GM20431 (cell line): ENCODE data around the gene MPRIP.
"Not testable (repeated sequence)": the region's sequence is repeated elsewhere in the genome, so short reads cannot be mapped to it uniquely, and the experiment has no call there.

Experiments used
- in situ Hi-C: fragments of 300-500 bp; cut with MseI, MboI; formaldehyde crosslinking; loops from one replicate; pipeline ENCODE4 v1.15.0; 2020; ENCODE audit warnings: low sequenced_read_pairs; ENCODE audit not compliant: unreplicated experiment

The MPRIP gene

DNA sequence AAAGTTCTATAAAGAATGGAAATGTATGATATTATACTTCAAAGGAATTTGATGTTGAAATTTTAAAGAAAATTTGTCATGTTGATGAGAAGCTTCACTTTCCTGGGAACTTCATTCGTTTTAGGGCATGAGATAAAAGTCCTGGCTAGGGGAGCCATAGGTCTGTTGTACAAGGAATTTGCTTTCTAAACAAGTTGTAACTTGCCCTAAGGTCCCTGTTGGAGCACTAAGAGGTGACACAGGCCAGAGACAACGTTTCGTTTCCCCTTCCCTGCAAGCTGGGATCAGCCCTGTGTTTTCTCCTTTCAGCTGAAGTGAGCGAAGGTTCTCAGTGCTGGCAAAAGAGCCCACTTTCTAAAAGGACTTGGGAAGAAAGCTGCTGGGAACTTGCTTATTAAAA is 147.3 kb downstream of the MPRIP start:
- in situ Hi-C loops: no loop called here

DNA sequence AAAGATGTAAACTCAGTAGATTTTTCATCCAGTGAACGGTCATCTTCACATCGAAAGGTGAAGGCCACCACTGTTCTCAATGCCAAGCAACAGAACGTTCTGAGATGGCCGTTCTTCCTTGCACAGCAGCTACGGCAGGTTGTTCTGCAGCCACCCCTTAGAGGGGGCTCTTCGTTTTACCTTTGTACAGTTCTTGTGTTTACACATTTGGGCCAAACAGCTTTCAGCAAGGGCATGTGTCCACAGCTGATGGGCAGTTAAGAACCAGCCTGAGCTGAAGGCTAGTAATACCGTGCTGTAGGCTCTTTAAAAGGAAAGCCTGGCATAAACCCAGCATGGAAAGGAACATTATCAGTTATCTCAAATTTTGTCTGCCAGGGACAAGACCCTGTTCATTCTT is 147.9 kb downstream of the MPRIP start:
- in situ Hi-C loops: no loop called here

DNA sequence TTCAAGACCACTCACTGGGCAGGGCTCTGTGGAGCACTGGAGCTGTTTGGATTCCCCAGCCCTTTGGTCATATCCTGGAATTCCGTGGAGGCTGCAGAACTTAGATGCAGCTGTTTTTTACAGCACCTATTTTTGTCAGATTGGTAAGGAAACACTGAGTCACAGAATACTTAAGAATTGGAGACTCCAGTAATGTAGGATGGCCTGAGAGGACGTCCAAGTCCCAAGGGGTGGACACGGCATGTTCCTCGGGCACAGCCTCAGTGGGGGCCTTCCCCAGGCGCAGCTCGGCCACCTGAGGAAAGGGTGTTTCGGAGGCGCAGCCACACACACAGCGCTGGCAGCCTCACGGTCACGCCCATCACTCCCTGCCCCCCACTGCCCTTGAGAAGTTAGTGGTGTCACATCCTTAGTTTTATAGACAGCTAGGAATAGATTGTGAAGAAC is 149.1 kb downstream of the MPRIP start:
- in situ Hi-C loops: no loop called here

DNA sequence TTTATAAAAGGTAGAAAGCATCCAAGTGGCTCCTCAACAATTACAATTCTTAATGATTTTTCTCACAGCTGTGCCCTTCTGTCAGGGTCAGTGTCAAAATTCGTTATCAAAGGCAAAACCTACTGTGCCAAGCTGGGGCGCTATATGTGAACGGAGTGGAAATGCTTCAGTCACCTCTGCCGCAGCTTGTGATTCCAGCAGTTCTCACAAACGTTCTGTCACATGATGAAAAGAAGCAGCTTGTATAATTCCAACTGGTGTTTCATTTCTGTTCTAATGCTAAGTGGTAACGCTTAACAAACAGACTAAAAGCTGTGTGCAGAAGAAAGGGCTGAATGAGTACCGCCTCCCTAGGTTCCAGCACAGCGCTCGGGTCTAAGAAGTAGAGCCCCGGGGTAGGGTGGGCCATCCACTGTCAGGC is 149.7 kb downstream of the MPRIP start:
- in situ Hi-C loops: no loop called here

GRCh38 chr17:17195466-17195865 is 153.2 kb downstream of the MPRIP start:
- in situ Hi-C loops: not testable (repeated sequence)

DNA sequence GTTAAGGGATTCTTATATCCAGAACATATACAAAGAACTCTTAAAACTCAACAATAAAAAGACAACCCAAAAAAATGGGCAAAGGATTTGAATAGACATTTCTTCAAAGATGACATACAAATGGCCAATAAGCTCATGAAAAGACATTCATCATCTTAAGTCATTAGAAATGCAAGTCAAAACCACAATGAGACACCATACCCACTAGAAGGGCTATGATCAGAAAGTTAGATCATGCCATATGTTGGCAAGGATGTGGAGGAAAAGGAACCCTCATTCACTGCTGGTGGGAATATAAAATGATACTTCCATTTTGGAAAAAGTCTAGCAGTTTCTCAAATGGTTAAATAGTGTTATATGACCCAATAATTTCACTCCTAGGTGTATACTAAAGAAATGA is 154.5 kb downstream of the MPRIP start:
- in situ Hi-C loops: no loop called here

DNA sequence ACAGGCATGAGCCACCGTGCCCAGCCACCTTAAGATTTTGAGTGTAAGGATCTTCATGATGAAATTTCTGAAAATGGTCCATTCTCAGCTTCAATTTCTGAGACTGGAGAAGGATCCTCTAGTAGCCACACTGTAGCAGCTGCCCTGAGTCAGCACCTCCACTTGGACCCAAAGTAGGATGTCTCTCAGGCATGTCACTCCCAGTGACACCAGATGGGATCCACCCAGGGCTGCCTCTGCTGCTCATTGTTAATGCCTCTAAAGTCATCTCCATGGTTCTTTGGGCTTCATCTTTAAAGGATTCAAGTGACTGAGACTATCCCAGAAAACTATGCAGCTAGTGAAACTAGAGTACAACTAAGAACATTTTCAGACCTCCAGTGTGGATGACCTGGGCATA is 156.0 kb downstream of the MPRIP start:
- in situ Hi-C loops: no loop called here

GRCh38 chr17:17200311-17200710 is 158.1 kb downstream of the MPRIP start:
- in situ Hi-C loops: no loop called here

DNA sequence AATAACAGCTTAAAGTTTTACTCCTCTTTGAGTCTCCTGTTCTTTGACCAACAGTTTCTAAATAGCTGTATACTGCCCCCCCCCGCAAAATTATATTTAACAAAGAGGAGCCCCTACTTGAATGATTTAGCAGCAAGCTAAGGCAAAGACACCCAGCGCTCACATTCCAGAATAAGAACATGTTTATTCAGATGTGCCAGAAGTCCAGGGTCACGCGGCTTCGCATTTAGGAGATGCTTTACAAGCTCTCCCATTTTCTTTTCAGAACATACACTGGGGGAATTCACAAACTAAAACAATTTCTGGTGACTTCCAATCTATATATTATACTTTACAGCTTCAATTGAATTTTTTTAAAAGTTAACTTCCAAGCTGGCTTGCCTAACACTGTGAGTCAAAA is 158.6 kb downstream of the MPRIP start:
- in situ Hi-C loops: no loop called here

DNA sequence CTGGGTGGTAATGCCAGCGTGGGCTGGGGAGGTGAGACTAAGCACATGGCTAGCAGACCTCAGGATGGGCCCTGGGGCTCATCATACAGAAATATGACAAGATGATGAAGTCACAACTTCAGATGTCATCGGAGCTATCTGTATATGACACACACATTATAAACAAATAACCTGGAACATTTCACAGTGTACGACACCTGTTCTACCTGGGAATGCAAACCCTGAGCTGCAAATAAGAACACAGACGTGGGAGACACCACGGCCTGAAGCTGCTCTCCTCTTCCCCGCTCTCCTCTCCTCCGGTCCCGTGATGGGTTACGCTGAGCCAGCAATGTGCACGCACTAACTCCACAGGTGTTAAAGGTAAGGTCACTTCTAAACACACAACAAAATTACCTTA is 159.0 kb downstream of the MPRIP start:
- in situ Hi-C loops: no loop called here

DNA sequence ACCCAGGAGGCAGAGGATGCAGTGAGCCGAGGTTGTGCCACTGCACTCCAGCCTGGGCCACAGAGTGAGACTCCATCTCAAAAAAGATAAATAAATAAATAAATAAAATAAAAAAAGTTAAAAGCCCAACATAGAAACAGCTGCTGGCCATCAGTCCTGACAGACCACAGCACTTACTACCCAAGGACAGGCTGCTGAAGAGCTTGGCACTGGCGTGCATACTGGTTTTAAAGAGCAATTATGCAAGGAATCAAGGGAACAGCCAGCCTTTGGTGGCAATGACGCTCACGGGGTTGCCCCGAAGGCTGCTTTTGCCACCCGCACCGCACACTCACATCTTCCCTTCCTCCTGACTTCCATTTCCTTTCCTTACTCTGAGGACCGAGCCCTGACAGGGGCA is 159.7 kb downstream of the MPRIP start:
- in situ Hi-C loops: no loop called here

DNA sequence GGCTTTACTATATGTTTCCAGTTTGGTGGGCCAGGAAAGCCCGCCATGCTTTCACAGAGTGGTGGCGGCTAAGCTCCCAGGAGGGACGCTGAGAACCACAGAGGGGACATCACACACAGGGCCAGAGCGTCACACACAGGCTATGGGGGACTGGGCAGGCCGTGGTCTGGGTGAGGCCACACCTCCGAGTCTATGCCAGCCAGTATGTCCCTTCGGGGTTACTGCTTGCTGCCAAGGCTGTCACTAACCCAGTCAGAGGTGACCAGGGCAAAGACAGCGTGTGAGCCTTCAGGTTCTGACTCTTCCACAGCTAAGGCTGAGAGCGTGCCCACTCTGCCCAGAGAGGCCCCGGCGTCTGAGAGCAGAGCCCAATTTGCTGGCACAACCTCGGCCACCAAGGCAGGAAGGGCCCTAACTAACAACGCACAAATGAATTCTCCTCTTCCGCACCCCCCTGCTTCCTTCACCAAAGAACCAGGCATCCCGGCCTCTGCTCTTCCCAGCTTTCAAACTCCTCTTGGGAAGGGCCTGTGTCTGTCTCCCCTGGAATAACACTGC is 161.0 kb downstream of the MPRIP start:
- in situ Hi-C loops: no loop called here

GRCh38 chr17:17204041-17204591 is 161.9 kb downstream of the MPRIP start:
- in situ Hi-C loops: no loop called here

DNA sequence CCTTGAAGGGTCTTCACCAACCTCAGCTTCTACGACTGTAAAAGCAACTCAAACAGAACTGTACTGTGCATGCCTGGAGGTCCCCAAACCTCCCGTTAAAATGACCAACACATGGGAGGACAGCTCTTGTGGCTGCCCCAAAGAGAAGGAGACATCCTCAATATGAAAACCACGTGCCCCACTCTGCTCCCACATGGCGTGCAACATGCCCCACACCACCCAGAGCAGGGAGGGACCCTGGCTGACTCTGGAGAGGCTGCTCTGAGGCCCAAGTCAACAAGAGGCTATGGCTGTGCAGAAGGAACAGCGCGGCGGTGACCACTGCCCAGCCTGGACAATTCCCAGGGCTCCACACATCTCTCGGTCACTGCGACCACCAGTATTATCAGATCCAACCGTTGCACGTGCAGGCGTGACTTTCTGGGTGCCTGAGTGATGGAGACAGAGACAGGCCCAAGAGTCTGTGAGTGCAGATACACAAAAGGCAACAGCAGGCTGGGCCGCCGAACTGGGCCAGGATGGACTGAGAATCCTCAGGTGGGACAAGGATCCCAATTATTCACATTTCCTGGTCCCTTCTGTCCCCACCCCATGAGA is 162.5 kb downstream of the MPRIP start:
- in situ Hi-C loops: no loop called here

DNA sequence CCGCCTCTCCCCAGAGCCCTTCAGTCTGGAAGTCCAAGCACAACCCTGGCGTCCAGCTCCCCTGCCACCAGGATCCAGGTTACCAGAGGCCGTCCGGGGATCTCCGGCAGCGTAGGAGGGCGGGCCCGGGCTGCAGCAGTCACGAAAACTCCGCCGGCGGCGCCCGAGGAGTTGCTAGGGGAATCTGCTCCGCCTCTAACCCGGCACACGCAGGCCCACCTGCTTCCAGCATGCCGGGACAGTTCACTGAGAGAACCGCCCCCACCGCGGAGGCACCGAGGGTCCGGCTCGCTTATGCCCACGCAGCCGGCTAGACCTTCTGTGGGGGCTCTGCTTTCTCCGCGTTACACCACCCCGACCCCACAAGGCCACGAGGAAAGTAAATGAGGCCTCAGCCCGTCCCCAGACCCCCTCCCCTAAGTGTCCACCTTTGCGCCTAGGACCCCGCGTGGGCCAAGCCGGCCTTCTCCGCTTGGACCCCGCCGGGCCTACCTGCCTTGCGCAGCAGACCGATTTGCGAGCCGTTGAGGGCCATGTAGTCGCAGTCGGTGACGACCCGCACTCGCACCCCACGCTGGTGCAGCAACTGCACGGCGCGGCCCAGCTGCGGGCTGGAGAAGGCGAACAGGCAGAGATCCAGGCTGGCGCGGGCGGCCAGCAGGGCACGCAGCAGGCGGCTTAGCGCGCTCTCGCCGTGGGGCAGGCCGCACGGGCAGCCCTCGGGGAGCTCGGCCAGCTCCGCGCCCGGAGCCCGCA is 163.3 kb downstream of the MPRIP start:
- in situ Hi-C loops: no loop called here

DNA sequence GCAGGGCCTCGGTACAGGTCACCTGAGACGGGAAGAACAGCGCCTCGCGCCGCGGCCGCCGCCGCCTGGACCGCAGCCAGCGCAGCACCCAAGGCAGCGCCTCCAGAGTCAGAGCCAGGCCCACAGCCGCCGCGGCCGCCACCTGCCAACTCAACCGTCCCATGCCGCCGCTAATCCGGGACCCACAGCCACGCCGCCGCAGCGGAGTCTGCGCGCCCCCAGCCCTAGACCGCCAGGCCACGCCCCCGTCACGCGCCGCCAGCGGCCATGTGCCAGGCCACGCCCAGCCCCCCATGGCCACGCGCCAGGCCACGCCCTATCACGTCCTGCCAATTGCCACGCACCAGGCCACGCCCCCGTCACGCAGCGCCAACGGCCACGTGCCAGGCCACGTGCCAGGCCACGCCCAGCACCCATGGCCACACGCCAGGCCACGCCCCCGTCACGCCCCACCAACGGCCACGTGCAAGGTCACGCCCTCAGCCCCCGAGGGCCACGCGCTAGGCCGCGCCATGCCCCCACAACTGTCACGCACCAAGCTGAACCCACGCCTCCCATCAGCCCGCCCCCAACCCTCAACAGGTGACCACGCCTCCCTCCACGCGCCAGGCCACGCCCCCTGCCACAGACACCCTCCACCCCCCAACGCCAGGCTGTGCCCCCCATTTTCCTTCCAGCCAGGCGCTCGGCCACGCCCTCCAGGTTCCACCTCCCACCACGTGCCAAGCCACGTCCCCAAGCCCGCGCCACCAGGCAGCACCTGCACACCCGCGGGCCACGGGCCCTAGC is 164.1 kb downstream of the MPRIP start, which contains the start of gene PLD6:
Gene PLD6 (minus strand): TSS at position 210 of the 789 bp plus-strand sequence. CDS start 47 bp downstream, at position 163.
- in situ Hi-C loops: no loop called here

- in situ Hi-C loops: no loop called here
Measured at GRCh38 chr17:17206913-17207335, 164.7 kb downstream of the MPRIP start.

DNA sequence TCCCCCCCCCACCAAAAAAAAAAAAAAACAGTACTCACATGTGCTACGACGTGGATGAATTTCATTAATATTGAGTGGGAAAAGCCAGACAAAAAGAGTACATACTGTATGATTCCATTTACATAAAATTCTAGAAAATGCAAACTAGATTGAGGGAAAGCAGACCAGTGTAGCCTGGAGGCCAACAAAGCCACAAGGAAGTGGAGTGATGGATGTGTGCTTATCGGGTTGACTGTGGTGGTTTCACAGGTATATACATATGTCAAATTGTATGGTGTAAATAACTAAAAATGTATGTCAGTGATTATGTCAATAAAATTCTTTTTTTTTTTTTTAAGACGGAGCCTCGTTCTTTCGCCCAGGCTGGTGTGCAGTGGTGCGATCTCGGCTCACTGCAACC is 165.7 kb downstream of the MPRIP start:
- in situ Hi-C loops: no loop called here

- in situ Hi-C loops: no loop called here
Measured at GRCh38 chr17:17213775-17214174, 171.5 kb downstream of the MPRIP start.

GRCh38 chr17:17214646-17215436 is 172.6 kb downstream of the MPRIP start:
- in situ Hi-C loops: no loop called here
